Nephron progenitor cell (in vitro differentiated cells): ENCODE measurements around the gene ITGB3.

Experiments
- DNase-seq: peaks from one replicate; pipeline ENCODE4 v3.0.0; 2021
- H3K27ac Mint-ChIP-seq: 2 replicates; pipeline ENCODE4 v1.8.0; 2021; ENCODE audit warnings: mild to moderate bottlenecking, moderate library complexity, mixed read lengths
- H3K27me3 Mint-ChIP-seq: 2 replicates; pipeline ENCODE4 v1.8.0; 2021; ENCODE audit warnings: mild to moderate bottlenecking, low read depth, mixed read lengths; ENCODE audit not compliant: poor library complexity
- H3K36me3 Mint-ChIP-seq: 2 replicates; pipeline ENCODE4 v1.8.0; 2021; ENCODE audit warnings: low read depth, mixed read lengths
- H3K4me1 Mint-ChIP-seq: 2 replicates; pipeline ENCODE4 v1.8.0; 2021; ENCODE audit warnings: mixed read lengths
- H3K4me3 Mint-ChIP-seq: 2 replicates; pipeline ENCODE4 v1.8.0; 2021; ENCODE audit warnings: mild to moderate bottlenecking, moderate library complexity, mixed read lengths
- H3K9me3 Mint-ChIP-seq: 2 replicates; pipeline ENCODE4 v1.8.0; 2021; ENCODE audit warnings: mild to moderate bottlenecking, moderate library complexity, mixed read lengths
- TF ChIP-seq, protein P1 (sequence below): fragments of 200-600 bp; sonication (generic); IDR thresholded peaks from 2 replicates; pipeline ENCODE4 v1.5.0; 2021; ENCODE audit warnings: antibody characterized with exemption

The ITGB3 gene

DNA sequence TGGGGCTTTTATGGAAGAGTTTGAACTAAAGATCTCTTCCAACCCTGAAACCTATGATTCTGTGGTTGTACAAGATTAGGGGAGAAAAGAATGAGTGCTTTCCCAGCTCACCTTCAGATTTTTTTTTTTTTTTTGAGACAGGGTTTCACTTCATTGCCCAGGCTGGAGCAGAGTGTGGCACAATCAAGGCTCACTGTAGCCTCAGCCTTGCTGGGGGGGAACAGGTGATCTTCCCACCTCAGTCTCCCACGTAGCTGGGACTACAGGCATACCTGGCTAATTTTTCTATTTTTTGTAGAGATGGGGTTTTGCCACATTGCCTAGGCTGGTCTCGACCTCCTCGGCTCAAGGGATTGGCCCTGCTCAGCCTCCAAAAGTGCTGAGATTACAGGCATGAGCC lies 21.8 kb upstream of the ITGB3 start:
- TF ChIP-seq, protein P1, sequence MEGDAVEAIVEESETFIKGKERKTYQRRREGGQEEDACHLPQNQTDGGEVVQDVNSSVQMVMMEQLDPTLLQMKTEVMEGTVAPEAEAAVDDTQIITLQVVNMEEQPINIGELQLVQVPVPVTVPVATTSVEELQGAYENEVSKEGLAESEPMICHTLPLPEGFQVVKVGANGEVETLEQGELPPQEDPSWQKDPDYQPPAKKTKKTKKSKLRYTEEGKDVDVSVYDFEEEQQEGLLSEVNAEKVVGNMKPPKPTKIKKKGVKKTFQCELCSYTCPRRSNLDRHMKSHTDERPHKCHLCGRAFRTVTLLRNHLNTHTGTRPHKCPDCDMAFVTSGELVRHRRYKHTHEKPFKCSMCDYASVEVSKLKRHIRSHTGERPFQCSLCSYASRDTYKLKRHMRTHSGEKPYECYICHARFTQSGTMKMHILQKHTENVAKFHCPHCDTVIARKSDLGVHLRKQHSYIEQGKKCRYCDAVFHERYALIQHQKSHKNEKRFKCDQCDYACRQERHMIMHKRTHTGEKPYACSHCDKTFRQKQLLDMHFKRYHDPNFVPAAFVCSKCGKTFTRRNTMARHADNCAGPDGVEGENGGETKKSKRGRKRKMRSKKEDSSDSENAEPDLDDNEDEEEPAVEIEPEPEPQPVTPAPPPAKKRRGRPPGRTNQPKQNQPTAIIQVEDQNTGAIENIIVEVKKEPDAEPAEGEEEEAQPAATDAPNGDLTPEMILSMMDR: no peak
- H3K36me3 Mint-ChIP-seq: no peaks in the 10 kb centered on the region
- DNase-seq: no peak
- no peak overlapping the region for H3K27ac Mint-ChIP-seq
- peaks cover 6% of the 10 kb centered on the region for H3K27me3 Mint-ChIP-seq
- H3K9me3 Mint-ChIP-seq: no peaks in the 10 kb centered on the region
- H3K4me1 Mint-ChIP-seq: peaks cover 45% of the 10 kb centered on the region
- no peak overlapping the region for H3K4me3 Mint-ChIP-seq

GRCh38 chr17:47232465-47232864 lies 21.2 kb upstream of the ITGB3 start:
- H3K36me3 Mint-ChIP-seq: no peaks in the 10 kb centered on the region
- TF ChIP-seq, protein P1: no peak
- H3K9me3 Mint-ChIP-seq: no peaks in the 10 kb centered on the region
- peaks cover 51% of the 10 kb centered on the region for H3K4me1 Mint-ChIP-seq
- peak overlapping the region; percentile 24 for H3K27ac Mint-ChIP-seq
- no peak overlapping the region for H3K4me3 Mint-ChIP-seq
- no peak for DNase-seq
- H3K27me3 Mint-ChIP-seq: peaks cover 3% of the 10 kb centered on the region

DNA sequence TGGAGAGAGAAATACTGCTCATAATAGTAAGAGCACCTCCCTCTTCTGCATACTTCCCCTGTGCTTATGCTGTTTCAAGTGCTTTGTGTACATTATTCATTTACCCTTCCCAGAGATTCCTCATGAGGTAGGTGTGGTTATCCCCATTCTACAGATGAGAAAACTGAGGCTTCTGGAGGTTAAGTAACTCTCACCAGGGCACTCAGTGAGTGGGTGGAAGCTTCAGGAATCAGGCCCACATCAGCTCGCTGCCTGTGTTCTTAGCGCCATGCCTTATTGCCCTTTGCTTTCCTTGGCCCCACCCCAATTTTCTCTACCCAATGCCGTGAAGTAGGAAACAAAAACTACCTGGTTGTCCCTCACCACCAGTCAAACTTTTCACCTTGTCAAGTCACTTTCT lies 18.1 kb upstream of the ITGB3 start:
- Mint-ChIP-seq H3K36me3 (no peaks in the 10 kb centered on the region), H3K4me1 (peaks cover 46% of the 10 kb centered on the region), H3K27me3 (peaks cover 5% of the 10 kb centered on the region), H3K9me3 (no peaks in the 10 kb centered on the region), H3K4me3 (no peak overlapping the region), H3K27ac (no peak overlapping the region)
- DNase-seq: no peak
- TF ChIP-seq, protein P1: no peak

DNA sequence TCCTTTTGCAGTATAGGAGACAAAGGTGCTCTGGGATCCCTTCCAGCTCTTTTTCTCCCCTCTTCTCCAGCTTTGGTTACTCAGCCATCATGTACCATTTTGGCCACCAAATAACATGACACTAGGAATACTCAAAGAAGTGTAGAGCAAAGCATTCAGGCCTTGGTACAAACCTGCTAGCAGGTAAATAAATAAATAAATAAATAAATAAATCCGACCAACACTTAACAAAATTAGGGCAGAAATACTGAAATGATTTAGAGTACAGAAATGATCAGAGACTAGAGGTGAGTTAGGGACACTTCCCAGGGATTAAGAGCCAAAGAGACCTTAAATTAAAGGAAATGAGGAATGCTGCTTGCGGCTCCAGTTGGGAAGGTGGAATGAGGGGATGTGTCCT lies 17.7 kb upstream of the ITGB3 start:
- H3K36me3 Mint-ChIP-seq: no peaks in the 10 kb centered on the region
- H3K4me1 Mint-ChIP-seq: peaks cover 42% of the 10 kb centered on the region
- DNase-seq: no peak

DNA sequence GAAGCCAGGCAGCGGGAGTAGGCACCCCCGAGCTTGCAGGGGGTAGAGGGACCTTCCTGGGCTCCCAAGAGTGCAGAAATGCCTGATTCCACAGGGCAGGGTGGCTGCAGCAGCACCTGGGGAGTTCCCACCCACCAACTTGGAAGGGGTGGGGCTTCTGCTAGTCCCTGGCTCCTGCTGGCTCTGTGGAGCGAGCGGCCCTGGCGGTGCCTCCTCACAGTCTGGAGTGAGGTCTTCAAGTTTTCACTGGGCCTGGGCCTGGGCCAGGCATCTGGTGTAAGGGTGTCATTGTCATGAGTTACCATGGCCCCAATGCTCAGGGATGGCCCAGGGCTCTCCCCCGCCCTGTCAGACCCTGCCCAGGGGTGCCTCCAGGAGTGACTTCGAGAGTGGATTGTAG lies 15.8 kb upstream of the ITGB3 start:
- no peak for DNase-seq
- H3K9me3 Mint-ChIP-seq: no peaks in the 10 kb centered on the region
- peaks cover 11% of the 10 kb centered on the region for H3K27me3 Mint-ChIP-seq
- TF ChIP-seq, protein P1: no peak
- no peak overlapping the region for H3K27ac Mint-ChIP-seq
- H3K4me1 Mint-ChIP-seq: peaks cover 28% of the 10 kb centered on the region
- H3K36me3 Mint-ChIP-seq: no peaks in the 10 kb centered on the region
- no peak overlapping the region for H3K4me3 Mint-ChIP-seq

More for the DNA sequence above, 17.7 kb upstream of the ITGB3 start:
- Mint-ChIP-seq H3K9me3 (no peaks in the 10 kb centered on the region), H3K4me3 (no peak overlapping the region), H3K27me3 (peaks cover 3% of the 10 kb centered on the region), H3K27ac (no peak overlapping the region)
- TF ChIP-seq, protein P1: no peak

DNA sequence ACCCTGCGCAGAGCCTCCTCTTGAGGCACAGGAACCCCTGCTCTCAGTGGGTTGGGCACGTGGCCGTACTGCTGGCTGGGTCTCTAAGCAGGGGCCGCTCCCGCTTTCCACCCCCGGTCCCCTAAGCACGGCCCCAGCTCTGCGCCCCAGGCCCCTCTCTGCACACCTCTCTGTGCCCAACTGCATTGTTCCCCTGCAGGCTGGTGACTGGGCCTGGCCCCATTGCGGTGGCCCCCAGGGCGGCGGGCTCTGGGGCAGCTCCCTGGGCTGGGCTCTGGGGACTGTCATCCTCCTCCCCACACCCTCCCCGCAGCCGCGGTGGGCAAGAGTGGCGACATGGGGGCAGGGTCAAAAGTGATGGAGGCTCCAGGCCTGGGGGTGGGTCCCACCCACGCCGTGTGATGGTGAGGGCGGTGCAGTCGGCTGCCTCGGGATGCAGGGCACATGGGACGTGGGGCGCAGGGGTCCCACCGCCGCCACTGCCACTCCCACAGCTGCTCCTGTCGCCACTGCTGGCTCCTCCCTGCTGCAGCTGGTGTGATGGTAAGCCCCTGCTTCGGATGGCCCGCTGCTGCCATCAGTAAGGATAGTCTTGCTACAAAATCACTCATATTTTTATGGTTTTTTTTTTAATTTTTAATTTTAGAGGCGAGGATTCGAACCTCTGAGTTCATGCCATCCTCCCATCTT lies 15.2 kb upstream of the ITGB3 start:
- no peak overlapping the region for H3K27ac Mint-ChIP-seq
- H3K9me3 Mint-ChIP-seq: no peaks in the 10 kb centered on the region
- H3K36me3 Mint-ChIP-seq: no peaks in the 10 kb centered on the region
- no peak for DNase-seq
- H3K27me3 Mint-ChIP-seq: peaks cover 12% of the 10 kb centered on the region
- TF ChIP-seq, protein P1: no peak
- H3K4me3 Mint-ChIP-seq: no peak overlapping the region
- H3K4me1 Mint-ChIP-seq: peaks cover 24% of the 10 kb centered on the region
